Activated gamma-delta T cell treated with anti-CD3 and anti-CD28 coated beads, Interleukin-2, amount 50 U/mL, for 16 hours (primary cell): ENCODE measurements around the gene OR7G2.

Experiments
- DNase-seq: peaks from one replicate; pipeline ENCODE4 v3.0.0-alpha.2; 2020; ENCODE audit warnings: low read depth

Gene OR7G2

DNA sequence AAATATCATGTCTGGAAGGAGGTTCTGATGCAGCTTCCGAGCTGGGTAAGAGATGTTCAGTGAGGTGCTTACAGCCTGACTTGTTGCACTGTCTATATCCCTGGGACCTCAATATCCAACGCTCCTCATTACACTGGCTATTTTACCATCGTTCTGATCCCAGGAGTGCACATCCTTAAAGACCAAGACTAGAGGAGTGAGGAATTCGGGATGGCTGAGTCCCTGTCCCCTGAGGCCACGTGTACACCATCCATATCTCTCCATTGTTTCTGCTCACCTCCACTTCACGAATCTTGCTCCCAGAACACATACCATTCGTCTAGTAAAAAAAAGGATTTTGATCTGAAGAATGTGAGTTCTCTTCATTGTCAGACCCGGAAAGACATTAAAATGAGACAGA, at the start of gene OR7G2:
OR7G2 (minus strand) TSS at position 101 of the 400 bp plus-strand sequence. CDS start 4,232 bp downstream, outside the sequence.
- DNase-seq, result no peak

DNA sequence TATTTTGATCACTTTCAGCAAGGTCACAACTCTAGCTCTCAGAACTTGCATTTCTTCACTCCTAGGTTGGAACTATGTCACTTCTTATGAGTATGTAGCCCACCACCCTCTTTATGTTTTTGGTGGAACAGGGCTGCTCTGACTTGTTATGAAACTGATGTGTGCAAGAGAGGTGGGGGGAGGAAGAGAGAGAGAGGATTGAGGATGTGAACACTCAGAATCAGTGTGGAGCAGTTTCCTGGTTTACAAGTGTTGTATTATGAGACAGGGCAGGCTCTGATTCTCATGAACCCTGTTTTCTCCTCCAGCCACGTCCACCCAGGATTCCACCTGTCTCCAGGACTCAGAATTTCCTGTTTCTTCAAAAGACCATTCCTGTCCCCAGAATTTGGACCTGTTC, 49.0 kb upstream of the OR7G2 start:
- no peak for DNase-seq

DNA sequence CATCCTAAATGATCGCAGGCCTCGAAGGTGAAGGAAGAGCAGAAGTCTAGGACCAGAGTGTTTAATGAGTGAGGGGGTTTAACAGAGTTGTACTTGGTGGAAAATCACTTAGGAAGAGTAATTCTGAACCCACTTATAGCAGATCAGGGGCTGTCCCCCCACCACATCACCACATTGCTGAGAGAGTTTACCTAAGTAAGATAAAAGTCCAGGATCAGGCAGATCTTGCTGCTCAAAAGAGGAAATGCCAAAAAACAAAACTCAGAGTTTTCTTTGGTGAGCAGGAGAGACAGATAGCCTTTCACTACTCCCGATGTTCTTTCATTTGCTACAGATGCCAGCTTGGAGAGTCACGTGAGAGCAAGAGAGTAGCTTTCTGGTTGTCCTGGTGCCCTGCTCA, 48.3 kb upstream of the OR7G2 start:
- no peak for DNase-seq

DNA sequence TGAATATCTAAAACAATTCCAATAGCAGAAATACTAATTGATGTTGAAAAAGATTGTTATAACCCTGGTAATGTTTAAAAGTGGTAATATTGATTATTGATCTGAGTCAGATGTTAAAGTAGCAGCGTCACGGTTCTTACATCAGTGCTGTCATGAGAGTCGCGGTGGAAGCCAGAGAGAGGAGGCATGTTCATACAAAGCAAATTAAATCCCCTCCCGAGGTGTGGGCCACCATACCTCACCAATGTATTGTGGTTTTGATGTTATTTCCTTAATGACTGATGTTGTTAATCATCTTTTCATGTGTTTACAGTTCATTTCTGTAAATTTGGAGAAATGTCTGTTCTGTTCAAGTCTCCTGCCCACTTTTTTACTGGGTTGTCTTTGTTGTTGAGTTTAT, 44.1 kb upstream of the OR7G2 start:
- no peak for DNase-seq

DNA sequence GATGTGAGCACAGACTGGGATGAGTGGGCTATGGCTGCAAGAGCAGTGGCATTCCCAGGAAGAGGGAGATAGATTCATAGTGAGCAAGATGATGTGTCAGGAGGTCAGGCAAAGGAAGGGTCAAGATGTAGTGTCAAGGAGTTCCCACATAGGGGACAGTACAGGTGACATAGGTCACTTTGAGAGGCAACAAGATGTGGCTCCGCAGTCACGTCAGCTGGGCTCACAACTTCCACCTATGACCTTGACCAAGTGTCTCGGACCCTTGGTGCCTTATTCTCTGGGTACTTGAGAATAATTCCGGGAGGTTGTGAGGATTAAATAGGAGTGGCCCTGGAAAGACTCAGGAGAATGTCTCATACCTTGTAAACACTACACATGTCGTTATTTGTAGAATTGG, 43.4 kb upstream of the OR7G2 start:
- DNase-seq, result no peak

DNA sequence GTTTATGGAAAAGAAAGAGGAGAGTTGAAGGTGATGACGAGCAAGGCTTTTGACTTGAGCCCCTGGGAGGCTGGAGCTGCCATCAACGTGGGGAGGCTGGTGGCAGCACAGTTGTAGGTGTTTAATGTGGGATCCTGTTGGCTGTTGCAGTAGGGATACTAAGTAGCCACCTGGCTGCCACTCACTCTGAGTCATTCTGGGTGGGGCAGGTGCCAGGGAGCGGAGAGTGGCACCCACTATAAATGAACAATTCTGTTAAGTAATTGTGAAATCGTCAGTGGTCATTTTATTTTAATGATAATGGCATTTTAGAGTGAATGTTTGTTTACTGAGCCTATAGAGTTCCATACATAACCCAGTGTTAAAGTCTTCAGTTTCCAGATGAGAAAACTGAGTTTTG, 42.7 kb upstream of the OR7G2 start:
- no peak for DNase-seq

DNA sequence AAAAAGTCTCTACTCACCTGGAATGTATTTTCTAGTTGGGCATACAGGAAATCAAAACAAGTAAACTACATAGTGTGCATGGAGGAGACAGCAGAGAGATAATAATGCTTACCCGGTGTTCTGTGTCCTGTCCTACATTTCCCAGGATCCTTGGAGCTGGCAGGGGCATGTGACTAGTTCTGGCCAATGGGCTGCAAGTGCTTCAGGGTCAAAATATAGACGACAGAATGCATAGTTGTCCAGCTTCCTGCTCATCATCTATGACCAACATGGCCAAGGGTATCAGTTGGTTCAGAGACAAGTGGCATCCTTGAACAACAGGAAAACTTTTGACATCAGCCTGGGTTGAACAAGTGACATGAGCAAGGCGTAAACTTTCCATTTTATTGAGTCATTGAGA, 41.4 kb upstream of the OR7G2 start:
- no peak for DNase-seq

DNA sequence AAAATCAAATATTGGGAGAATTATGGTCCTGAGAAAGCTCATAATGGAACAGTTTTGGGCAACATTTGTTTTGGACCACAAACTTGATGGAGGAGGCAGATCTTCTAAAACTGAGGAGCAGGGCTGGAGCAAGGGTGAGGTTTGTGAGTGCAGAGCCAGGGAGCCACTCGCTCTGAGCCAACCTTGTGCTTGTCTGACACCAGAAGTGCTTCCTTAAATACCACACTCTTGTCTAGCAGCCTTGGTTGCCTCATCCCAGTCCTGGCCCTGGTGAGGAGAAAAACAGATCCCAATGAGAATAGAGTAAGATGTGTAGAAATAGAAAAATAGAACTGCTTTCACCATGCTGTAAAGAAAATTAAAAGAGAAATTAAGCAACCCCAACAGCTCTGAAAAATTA, 39.6 kb upstream of the OR7G2 start:
- no peak for DNase-seq

DNA sequence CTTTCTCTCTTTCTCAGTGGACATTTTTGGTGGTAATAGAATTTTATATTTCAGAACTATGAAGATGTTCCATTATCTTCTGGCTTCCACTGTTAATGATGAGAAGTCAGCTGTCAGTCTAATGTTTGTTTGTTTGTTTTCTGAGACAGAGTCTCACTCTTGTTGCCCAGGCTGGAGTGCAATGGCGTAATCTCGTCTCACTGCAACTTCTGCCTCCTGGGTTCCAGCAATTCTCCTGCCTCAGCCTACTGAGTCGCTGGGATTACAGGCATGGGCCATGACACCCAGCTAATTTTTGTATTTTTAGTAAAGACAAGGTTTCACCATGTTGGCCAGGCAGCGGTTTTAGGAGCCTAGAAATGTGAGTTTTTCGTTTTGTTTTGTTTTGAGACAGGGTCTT, 37.6 kb upstream of the OR7G2 start:
- DNase-seq, result no peak

DNA sequence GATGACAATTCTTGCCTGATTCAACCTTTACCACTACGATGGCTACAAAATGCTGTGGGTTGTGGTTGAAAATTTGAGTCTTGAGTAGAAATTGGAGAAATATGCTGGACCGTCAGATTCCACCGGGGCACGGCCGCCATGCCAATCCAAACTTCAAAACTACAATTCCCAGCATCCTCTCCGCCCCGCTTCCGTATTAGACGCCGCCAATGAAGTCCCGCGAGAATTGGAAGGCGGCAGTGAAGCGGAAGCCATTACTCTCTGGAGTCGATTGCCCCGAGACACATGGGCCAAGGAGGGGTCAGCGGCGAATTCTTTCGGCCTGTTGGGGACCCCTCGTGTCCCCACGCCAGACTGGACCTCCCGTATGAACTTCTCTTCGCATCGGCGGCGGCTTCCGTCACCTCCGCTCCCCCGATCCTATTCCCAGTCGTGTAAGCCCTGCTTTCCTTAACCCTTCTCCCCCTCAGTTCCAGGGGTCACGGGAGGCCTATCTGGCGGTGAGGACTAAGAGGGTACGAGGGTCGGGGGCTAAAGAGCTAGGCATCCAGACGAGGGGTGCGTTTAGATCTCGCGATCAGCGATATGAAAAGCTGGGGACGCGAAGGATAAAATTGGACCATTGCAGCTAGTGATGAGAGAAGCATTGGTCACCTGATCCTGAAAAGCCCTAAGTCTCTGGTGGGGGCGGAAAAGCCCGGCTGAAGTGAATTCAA, 33.0 kb upstream of the OR7G2 start, which contains the start of gene ZNF317:
ZNF317 (plus strand) TSS at position 239 of the 716 bp plus-strand sequence. CDS start 15,620 bp downstream, outside the sequence.
- peak; percentile 82 for DNase-seq

DNA sequence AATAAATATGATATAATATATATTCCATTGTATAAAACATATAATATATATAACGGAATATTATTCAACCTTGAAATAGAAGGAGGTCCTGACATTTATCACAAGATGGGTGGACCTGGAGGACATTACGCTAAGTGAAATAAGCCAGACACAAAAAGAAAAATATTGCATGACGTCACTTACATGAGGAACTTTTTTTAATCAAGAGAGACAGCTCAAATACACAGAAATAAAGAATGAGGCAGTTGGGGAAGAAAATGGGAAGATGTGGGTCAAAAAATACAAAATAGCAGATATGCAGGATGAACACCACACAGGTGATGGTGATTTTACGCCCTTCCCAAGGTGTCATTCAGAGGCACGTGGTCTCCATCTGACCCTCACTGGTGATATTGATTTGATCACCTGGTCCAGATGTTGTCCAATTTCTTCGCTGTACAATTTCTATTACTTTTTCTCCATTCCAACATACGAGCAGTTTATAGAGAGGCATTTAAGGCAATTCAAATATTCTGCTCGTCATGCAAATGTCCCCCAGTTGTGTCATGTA, 32.4 kb upstream of the OR7G2 start:
- DNase-seq, result no peak

DNA sequence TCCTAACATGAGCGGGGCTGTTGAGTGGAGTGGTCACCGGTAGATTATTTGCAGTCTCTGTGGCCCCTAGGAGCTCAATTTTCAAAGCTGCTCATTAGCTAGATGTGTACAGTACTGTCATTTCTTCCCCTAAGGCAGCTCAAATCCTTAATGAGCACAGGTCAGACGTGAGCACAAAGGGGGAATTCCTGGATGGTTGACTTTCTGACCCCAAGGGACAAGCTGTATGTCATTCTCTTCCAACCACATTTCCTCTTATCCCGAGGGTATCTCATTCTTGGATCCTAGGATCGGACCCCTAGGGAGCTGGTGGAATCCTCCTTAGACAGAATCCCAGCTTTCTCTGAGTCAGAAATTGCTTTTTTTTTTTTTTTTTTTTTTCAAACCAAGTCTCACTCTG, 25.1 kb upstream of the OR7G2 start:
- no peak for DNase-seq

DNA sequence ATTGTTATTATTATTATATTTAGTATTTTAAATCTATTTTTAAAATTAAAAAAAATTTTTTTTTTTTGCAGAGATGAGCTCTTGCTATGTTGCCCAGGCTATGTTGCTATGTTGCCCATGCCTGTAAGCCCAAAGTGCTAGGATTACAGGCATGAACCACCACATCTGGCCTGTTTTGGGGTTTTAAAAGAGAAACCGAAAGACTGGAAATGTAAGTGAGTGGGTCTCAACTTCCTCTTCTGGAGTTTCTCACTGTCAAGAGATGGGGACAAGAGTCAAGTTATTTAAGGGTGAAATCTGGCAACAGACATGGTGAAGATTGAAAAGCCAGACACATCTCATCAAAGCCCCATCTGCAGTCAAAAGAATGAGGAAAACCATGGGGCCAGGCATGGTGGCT, 23.7 kb upstream of the OR7G2 start:
- DNase-seq, result no peak

DNA sequence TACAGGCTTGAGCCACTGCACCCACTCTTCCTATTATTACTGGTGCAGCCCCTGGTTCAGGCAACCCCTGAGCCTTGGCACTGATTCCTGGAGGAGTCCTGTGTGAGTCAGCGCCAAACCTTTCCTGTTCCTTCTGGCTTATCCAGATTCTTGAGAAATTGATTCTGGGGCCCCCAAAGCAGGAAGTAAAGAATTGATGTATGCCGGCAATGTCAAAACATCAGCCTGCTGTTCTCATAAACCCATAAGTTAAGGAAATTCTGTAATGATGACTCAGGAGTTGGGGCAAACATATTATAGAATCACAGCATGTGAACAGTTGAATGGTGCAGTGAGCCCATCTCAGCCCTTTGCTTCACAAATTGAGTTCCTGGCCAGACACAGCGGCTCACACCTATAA, 20.9 kb upstream of the OR7G2 start:
- no peak for DNase-seq

DNA sequence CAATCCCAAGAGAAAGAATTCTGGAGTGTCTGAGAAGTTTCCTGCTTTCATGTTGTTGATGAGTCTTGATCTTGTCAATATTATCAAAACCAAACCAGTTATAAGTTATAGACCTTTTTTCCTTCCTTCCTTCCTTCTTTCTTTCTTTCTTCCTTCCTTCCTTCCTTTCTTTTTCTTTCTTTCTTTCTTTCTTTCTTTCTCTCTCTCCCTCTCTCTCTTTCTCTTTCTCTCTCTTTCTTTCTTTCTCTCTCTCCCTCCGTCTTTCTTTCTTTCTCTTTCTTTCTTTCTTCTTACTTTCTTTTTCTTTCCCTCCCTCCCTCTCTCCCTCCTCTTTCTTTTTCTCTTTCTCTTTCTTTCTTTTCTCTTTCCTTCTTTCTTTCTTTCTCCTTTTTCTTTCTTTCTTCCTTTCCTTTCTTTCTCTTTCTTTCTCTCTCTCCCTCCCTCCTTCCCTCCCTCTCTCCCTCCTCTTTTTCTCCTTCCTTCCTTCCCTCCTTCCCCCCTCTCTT, 19.7 kb upstream of the OR7G2 start, which contains the start of gene OR7G3:
OR7G3 (minus strand) TSS at position 51 of the 506 bp plus-strand sequence; CDS start at position 51, 0 bp downstream.
- no peak for DNase-seq

DNA sequence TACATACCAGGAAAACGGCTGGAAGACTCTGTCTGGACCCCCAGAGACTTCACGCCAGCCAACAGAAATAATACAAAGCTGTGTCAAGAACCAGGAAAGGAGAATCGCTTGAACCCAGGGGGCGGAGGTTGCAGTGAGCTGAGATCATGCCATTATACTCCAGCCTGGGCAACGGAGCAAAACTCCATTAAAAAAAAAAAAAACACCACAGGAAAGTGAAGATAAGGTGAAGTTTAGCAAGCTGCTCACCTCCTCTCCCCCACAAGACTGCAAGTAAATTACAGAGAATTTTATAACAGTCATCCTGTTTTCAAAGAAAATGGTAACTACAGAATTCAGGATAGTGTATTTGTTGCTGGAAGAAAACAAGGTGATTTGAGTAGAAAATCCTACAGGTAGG, 9.3 kb upstream of the OR7G2 start:
- DNase-seq, result no peak

DNA sequence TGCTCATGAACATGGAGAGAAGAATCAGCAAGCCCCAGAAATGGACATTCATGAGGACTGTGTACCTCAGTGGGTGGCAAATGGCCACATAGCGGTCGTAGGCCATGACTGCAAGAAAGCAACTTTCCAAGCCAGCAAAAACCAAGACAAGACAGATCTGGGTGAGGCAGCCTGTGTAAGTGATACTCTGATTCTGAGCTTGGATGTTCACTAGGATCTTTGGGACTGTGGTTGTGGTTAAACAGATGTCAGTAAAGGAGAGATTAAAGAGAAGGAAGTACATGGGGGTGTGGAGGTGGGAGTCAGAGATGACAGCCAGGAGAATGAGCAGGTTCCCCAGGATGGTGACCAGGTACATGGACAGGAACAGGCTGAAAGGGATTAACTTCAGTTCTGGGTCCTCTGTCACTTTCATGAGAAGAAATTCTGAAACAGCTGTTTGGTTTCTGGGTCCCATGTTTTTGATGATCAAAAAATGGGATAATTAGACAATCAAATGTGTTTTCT, 8.1 kb upstream of the OR7G2 start, which contains the start of gene OR7G1:
OR7G1 (minus strand) TSS at position 457 of the 507 bp plus-strand sequence; CDS start at position 457, 0 bp downstream.
- no peak for DNase-seq

DNA sequence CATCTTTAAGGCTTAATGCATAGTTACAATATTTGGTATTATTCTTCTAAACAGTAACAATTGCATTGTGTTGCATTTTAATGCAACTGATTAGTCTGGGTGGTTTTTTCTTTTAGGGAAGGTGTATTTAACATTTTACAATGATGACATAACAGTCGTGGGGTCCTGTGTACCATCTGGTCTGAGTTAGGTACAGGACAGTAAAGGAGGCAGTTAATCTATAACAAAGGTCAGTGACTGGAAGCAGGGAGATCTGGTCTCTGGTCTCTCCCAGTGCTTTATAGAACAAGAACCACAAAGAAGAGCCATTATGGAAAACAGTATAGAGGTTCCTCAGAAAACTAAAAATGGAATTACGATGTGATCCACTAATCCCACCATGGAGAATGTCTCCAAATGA, 2.7 kb upstream of the OR7G2 start:
- no peak for DNase-seq

DNA sequence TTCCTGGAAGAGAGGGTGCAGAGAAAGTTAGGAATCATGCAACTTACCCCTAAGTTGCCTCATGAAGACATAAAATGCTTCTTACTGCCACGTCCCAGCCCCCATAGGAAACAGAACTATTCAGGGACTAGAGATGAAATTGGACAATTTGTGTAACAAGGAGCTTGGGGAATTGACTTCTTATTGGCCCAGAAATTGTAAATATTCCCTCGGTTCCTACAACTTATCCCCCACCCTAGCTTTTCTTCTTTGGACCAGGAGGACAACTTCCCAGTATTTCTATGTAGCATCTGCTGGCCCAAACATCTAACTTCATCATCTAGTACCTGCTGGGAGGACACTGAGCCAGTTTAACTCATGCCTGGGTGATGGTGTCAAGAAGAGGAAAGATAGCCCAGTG, 20.5 kb downstream of the OR7G2 start, which contains the start of gene OR1M1:
OR1M1 (plus strand) TSS at position 301 of the 400 bp plus-strand sequence. CDS start 6,184 bp downstream, outside the sequence.
- DNase-seq, result no peak

DNA sequence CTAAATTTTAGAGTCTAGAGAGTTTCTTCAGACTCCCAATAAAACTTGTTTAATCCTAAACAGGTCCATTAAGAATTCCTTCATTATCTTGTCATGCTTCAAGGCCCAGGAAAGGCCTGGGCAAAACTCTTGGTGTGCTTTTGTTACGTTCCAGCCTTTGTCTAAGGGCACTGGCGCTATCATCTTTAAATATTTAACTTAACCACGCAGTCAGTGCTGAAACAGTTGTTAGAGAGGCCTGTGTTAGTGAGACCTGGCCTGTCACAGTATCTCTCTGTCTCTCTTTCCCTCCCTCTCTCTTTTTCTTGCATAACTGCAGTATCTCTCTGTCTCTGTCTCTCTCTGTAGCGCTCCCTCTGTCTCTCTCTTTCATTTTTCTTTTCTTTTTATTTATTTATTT, 28.6 kb downstream of the OR7G2 start:
- no peak for DNase-seq

DNA sequence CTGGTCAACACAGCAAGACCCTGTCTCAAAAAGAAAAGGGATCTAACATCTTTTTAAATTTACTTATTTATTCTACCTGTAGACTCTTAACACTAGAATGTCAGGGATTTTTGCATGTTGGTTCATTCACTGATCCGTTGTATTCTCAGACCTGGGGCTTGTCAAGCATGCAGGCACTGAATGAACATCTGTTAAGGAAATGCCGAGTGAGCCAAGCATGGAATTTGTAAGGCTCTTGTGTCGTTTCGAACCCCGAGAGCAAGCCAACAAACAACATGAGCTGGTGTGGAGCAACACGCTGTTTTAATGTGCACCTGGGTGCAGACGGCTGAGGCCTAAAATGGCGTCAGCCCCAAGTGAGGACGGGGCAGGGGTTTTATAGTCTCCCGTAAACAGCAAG, 30.4 kb downstream of the OR7G2 start:
- no peak for DNase-seq

DNA sequence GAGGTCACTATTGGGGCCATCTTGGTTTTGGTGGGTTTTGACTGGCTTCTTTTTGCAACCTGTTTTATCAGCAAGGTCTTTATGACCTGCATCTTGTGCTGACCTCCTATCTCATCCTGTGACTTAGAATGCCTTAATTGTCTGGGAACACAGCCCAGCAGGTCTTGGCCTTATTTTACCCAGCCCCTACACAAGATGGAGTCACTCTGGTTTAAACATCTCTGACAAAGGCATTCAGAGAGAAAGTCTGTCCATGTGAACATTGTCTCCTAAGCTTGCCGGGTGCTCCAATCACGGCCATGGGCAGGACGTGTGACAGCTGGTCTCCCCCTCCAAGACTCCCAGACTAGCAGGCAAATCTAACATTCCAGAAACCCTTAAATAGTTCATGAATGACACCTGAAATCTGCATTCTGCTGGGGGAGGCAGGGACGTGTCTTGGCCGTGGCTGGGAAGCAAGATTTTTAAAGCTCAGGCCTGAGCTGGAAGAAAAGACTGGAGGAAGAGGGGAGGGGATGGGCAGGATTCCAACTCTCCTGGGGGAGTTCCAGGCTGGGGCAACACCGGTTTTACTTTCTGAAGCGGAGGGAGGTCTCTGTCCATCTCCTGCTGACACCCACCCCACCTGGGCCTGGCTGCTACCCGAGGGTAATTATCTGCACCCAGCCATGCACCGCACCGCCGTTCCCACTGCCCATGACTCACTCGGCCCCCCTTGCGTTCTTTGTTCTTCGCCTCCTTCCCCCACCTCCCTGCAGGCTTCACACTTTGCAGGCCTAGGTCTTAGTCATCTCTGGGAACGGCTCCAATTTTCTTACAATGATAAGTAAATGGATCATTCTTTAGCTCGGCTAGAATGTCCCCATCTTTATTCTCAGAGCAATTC, 32.0 kb downstream of the OR7G2 start:
- no peak for DNase-seq
